Fibroblast of the aortic adventitia (primary cell): Measurements from ENCODE around the gene NUP210L. TPM values are rescaled to one million over a fixed set of nuclear protein-coding genes. Genes with fewer than 3 reads are reported as not detected.

Experiments used
- DNase-seq: peaks from one replicate; pipeline ENCODE4 v3.0.0-alpha.2; 2010; ENCODE audit warnings: low read depth
- H3K4me3 ChIP-seq: 2 replicates; pipeline ENCODE4 v1.5.1; 2011; ENCODE audit warnings: low read depth, mild to moderate bottlenecking, control low read depth, low read length, moderate library complexity
- CTCF ChIP-seq: IDR thresholded peaks from 2 replicates; pipeline ENCODE4 v1.5.1; 2011; ENCODE audit warnings: mild to moderate bottlenecking, low read length, control low read depth, inconsistent platforms; ENCODE audit not compliant: insufficient read depth
- total RNA-seq: library from RNA; depleted of rRNA; stranded (reverse); fragments of >200 nt; gene quantifications from 2 replicates; pipeline ENCODE4 v1.2.3, GENCODE V29; 2012; ENCODE audit warnings: low replicate concordance

The NUP210L gene
- total RNA-seq, 1 donor = 0.09 TPM

- TF ChIP-seq CTCF = no peak
- no peak overlapping the region for H3K4me3 ChIP-seq
- peak; percentile 44 for DNase-seq
Measured at GRCh38 chr1:154190550-154190949, 35.7 kb upstream of the NUP210L start.

- no peak for TF ChIP-seq CTCF
- no peak overlapping the region for H3K4me3 ChIP-seq
- no peak for DNase-seq
Measured at GRCh38 chr1:154186852-154187501, 32.1 kb upstream of the NUP210L start.

GRCh38 chr1:154186177-154186576 lies 31.3 kb upstream of the NUP210L start:
- TF ChIP-seq CTCF = peak; percentile 35
- DNase-seq = peak; percentile 42
- no peak overlapping the region for H3K4me3 ChIP-seq

- no peak for TF ChIP-seq CTCF
- DNase-seq = peak; percentile 92
- H3K4me3 ChIP-seq = peak overlapping the region; percentile 100
Measured at GRCh38 chr1:154183046-154183915, 28.4 kb upstream of the NUP210L start.

- peak; percentile 73 for DNase-seq
- peak; percentile 4 for TF ChIP-seq CTCF
- H3K4me3 ChIP-seq = peak overlapping the region; percentile 100
Measured at GRCh38 chr1:154182344-154183045, 27.6 kb upstream of the NUP210L start.

- peak overlapping the region; percentile 100 for H3K4me3 ChIP-seq
- TF ChIP-seq CTCF = no peak
- DNase-seq = no peak
Measured at GRCh38 chr1:154181944-154182343, 27.1 kb upstream of the NUP210L start.
